Measurements from ENCODE around the gene TKT.
"Not testable (repeated sequence)": the region's sequence is repeated elsewhere in the genome, so short reads cannot be mapped to it uniquely, and the experiment has no call there.

The TKT gene, protein sequence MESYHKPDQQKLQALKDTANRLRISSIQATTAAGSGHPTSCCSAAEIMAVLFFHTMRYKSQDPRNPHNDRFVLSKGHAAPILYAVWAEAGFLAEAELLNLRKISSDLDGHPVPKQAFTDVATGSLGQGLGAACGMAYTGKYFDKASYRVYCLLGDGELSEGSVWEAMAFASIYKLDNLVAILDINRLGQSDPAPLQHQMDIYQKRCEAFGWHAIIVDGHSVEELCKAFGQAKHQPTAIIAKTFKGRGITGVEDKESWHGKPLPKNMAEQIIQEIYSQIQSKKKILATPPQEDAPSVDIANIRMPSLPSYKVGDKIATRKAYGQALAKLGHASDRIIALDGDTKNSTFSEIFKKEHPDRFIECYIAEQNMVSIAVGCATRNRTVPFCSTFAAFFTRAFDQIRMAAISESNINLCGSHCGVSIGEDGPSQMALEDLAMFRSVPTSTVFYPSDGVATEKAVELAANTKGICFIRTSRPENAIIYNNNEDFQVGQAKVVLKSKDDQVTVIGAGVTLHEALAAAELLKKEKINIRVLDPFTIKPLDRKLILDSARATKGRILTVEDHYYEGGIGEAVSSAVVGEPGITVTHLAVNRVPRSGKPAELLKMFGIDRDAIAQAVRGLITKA

DNA sequence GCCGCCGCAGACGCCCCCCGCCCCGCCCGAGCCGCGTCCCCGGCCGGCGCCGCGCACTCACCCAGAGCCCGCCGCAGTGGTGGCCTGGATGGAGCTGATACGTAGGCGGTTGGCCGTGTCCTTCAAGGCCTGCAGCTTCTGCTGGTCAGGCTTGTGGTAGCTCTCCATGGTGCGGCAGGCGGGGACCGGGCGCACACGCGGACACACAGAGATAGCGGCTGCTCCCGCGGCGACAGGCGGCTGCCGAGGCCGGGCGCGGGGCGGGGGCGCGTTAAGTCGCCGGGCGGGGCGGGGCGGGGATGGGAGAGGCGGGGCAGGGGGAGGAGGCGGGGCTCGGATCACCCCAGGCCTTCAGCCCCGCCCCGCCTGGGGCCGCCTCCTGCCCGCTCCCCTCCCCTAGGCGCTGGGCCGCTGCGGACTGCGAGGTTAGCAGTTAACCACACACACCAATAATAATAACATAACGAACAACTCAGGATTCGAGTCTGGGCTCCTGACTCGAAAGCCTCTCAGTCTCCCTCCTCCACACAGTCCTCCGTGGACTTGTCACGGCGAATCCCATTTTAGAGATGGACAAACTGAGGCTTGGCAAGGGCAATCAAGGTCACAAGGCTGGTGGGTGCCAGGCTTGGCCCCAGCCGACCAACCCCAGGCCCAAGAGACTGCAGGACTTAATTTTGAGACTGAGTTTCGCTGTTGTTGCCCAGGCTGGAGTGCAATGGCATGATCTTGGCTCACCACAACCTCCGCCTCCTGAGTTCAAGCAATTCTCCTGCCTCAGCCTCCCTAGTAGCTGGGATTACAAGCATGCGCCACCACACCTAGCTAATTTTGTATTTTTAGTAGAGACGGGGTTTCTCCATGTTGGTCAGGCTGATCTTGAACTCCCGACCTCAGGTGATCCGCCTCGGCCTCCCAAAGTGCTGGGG is at the start of gene TKT:
Gene TKT, minus strand, starts transcription at position 248 of the 929 bp plus-strand sequence. Its CDS starts 80 bp downstream, at position 168.
- H3K4me1 ChIP-seq (ENCODE audit: control insufficient read depth, insufficient read depth, low read length): peaks cover 32% of the 10 kb centered on the region

DNA sequence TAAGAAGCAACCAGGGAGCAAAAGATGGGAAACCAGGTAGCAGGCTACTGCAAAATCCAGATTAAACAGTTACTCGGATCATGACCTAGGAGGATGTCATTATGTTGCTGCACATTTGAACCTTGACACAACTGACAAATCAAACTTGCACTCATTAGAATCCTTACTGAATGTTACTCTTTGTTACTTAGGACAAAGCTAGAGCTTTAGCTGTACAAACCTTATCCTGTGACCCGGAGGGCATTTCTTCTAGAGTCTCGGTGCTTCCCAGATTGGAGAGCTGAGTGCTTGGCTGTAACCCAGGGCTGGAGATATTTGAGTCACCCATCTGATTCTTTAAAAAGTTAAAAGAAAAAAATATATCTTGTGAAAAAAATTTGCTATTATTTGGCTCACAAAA is 48.1 kb upstream of the TKT start:
- H3K9ac ChIP-seq (ENCODE audit: low read length in 2 of 2): no peak overlapping the region
- no peak overlapping the region for H3K4me3 ChIP-seq (ENCODE audit: low read length in 2 of 2)
- H3K27ac ChIP-seq (ENCODE audit: low read length): no peak overlapping the region

More for the DNA sequence above, at the start of gene TKT:
- Histone ChIP-seq H3K36me3 (ENCODE audit: control insufficient read depth in 2 of 2, insufficient read depth in 2 of 2, low read length in 2 of 2) (no peaks in the 10 kb centered on the region), H3K9ac (ENCODE audit: low read length in 2 of 2) (peak within 1 kb of the TSS; percentile 76 to 86), H3K27ac (ENCODE audit: low read length) (peak within 1 kb of the TSS; percentile 69), H3K27me3 (ENCODE audit: control insufficient read depth in 1 of 2, insufficient read depth in 2 of 2, low read length in 2 of 2) (no peaks in the 10 kb centered on the region), H3K4me3 (ENCODE audit: low read length in 2 of 2) (peak within 1 kb of the TSS; percentile 88 to 96), H3K9me3 (ENCODE audit: control insufficient read depth in 2 of 2, low read length in 2 of 2) (no peaks in the 10 kb centered on the region)

DNA sequence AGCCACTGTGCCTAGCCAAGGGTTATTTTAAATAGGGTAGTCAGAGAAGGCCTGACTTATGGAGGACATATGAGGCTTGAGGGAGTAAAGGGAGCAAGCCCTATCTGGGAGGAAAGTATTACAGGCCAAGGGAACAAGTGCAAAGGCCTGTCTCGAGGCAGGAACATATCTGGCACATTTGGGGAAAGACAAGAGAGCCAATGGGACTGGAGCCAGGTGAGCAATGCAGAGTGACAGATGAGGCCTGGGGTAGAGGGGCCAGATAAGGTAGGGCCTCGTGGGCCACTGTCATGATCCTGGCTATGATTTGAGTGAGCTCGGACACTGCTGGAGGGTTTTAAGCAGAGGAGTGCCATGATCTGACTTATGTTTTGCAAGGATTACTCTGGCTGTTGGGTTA is 47.7 kb upstream of the TKT start:
- Histone ChIP-seq H3K36me3 (ENCODE audit: control insufficient read depth in 2 of 2, insufficient read depth in 2 of 2, low read length in 2 of 2) (peaks cover 9 to 12% of the 10 kb centered on the region in 2 donors), H3K27ac (ENCODE audit: low read length) (no peak overlapping the region), H3K9ac (ENCODE audit: low read length in 2 of 2) (no peak overlapping the region)

More for the DNA sequence above, 48.1 kb upstream of the TKT start:
- Histone ChIP-seq H3K27me3 (ENCODE audit: control insufficient read depth in 1 of 2, insufficient read depth in 2 of 2, low read length in 2 of 2) (no peaks in the 10 kb centered on the region), H3K36me3 (ENCODE audit: control insufficient read depth in 2 of 2, insufficient read depth in 2 of 2, low read length in 2 of 2) (peaks cover 5 to 15% of the 10 kb centered on the region in 2 donors), H3K4me1 (ENCODE audit: control insufficient read depth, insufficient read depth, low read length) (peaks cover 2% of the 10 kb centered on the region), H3K9me3 (ENCODE audit: control insufficient read depth in 2 of 2, low read length in 2 of 2) (no peaks in the 10 kb centered on the region)

DNA sequence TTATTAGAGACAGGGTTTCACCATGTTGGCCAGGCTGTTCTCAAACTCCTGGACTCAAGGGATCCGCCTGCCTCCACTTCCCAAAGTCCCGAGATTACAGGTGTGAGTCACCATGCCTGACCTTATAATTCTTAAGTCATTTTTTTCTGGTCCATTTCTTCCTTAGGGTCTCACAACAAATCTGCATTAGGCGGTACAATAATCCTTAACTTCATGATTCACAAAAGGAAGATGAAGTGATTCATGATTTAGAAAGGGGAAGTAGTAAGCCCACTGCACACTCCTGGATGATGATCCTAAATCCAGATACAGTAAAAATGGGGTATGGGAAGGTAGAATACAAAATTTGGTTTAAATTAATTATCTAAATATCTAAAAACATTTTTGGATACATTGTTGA is 45.0 kb upstream of the TKT start:
- H3K36me3 ChIP-seq (ENCODE audit: control insufficient read depth in 2 of 2, insufficient read depth in 2 of 2, low read length in 2 of 2): peaks cover 14 to 16% of the 10 kb centered on the region in 2 donors
- H3K4me3 ChIP-seq (ENCODE audit: low read length in 2 of 2): no peak overlapping the region
- no peak overlapping the region for H3K27ac ChIP-seq (ENCODE audit: low read length)
- no peaks in the 10 kb centered on the region for H3K27me3 ChIP-seq (ENCODE audit: control insufficient read depth in 1 of 2, insufficient read depth in 2 of 2, low read length in 2 of 2)
- H3K9ac ChIP-seq (ENCODE audit: low read length in 2 of 2): no peak overlapping the region
- H3K9me3 ChIP-seq (ENCODE audit: control insufficient read depth in 2 of 2, low read length in 2 of 2): no peaks in the 10 kb centered on the region
- H3K4me1 ChIP-seq (ENCODE audit: control insufficient read depth, insufficient read depth, low read length): peaks cover 2% of the 10 kb centered on the region

More for the DNA sequence above, 47.7 kb upstream of the TKT start:
- Histone ChIP-seq H3K27me3 (ENCODE audit: control insufficient read depth in 1 of 2, insufficient read depth in 2 of 2, low read length in 2 of 2) (no peaks in the 10 kb centered on the region), H3K9me3 (ENCODE audit: control insufficient read depth in 2 of 2, low read length in 2 of 2) (no peaks in the 10 kb centered on the region), H3K4me1 (ENCODE audit: control insufficient read depth, insufficient read depth, low read length) (peaks cover 2% of the 10 kb centered on the region), H3K4me3 (ENCODE audit: low read length in 2 of 2) (no peak overlapping the region)

DNA sequence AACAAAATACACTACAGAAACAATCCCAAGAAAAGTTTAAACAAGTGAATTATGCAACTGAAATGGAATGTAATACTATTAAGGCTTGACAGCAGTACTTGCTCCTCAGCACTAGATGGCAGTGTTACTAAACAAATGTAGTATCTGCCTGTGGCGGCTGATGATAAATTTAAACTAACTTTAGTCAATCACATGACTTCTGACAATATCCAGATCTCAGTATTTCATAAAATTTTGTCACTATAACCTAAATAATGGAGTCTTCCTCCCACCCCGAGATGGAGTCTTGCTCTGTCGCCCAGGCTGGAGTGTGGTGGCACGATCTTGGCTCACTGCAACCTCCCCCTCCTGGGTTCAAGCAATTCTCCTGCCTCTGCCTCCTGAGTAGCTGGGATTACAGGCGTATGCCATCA is 43.8 kb upstream of the TKT start:
- not testable (repeated sequence) for H3K27me3 ChIP-seq (ENCODE audit: control insufficient read depth in 1 of 2, insufficient read depth in 2 of 2, low read length in 2 of 2); H3K9me3 ChIP-seq (ENCODE audit: control insufficient read depth in 2 of 2, low read length in 2 of 2); H3K9ac ChIP-seq (ENCODE audit: low read length in 2 of 2); H3K27ac ChIP-seq (ENCODE audit: low read length); H3K4me1 ChIP-seq (ENCODE audit: control insufficient read depth, insufficient read depth, low read length)
- H3K36me3 ChIP-seq (ENCODE audit: control insufficient read depth in 2 of 2, insufficient read depth in 2 of 2, low read length in 2 of 2): peaks cover 14 to 19% of the 10 kb centered on the region in 2 donors
- H3K4me3 ChIP-seq (ENCODE audit: low read length in 2 of 2): peak overlapping the region in 1 of 2 donors; percentile 40

DNA sequence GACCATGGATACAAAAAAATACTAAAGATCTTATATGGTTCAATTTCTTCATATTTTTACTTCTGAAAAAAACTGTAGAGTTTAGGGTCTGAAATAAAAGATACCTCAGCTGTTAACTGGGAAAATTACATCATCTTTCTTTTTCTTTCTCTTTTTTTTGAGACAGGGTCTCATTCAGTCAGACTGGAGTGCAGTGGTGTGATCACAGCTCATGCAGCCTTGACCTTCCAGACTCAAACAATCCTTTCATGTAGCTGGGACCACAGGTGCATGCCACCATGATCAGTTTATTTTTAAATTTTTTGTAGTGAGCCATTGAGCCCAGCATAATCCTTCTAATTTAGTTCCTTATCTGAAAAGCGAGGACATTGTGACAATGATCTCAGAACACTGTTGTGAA is 39.6 kb upstream of the TKT start:
- Histone ChIP-seq H3K4me3 (ENCODE audit: low read length in 2 of 2) (no peak overlapping the region), H3K4me1 (ENCODE audit: control insufficient read depth, insufficient read depth, low read length) (peaks cover 2% of the 10 kb centered on the region), H3K27me3 (ENCODE audit: control insufficient read depth in 1 of 2, insufficient read depth in 2 of 2, low read length in 2 of 2) (no peaks in the 10 kb centered on the region), H3K9ac (ENCODE audit: low read length in 2 of 2) (no peak overlapping the region), H3K36me3 (ENCODE audit: control insufficient read depth in 2 of 2, insufficient read depth in 2 of 2, low read length in 2 of 2) (peaks cover 18 to 20% of the 10 kb centered on the region in 2 donors), H3K9me3 (ENCODE audit: control insufficient read depth in 2 of 2, low read length in 2 of 2) (no peaks in the 10 kb centered on the region), H3K27ac (ENCODE audit: low read length) (no peak overlapping the region)

- Histone ChIP-seq H3K27me3 (ENCODE audit: control insufficient read depth in 1 of 2, insufficient read depth in 2 of 2, low read length in 2 of 2) (no peaks in the 10 kb centered on the region), H3K4me3 (ENCODE audit: low read length in 2 of 2) (no peak overlapping the region), H3K4me1 (ENCODE audit: control insufficient read depth, insufficient read depth, low read length) (peaks cover 5% of the 10 kb centered on the region), H3K36me3 (ENCODE audit: control insufficient read depth in 2 of 2, insufficient read depth in 2 of 2, low read length in 2 of 2) (peaks cover 19 to 20% of the 10 kb centered on the region in 2 donors), H3K9ac (ENCODE audit: low read length in 2 of 2) (no peak overlapping the region), H3K9me3 (ENCODE audit: control insufficient read depth in 2 of 2, low read length in 2 of 2) (no peaks in the 10 kb centered on the region), H3K27ac (ENCODE audit: low read length) (no peak overlapping the region)
Measured at GRCh38 chr3:53293867-53294266, 38.0 kb upstream of the TKT start.

GRCh38 chr3:53288214-53288613 is 32.4 kb upstream of the TKT start:
- H3K36me3 ChIP-seq (ENCODE audit: control insufficient read depth in 2 of 2, insufficient read depth in 2 of 2, low read length in 2 of 2): peaks cover 12 to 24% of the 10 kb centered on the region in 2 donors
- H3K9ac ChIP-seq (ENCODE audit: low read length in 2 of 2): no peak overlapping the region
- H3K4me1 ChIP-seq (ENCODE audit: control insufficient read depth, insufficient read depth, low read length): peaks cover 20% of the 10 kb centered on the region
- peak overlapping the region in 1 of 2 donors; percentile 13 for H3K4me3 ChIP-seq (ENCODE audit: low read length in 2 of 2)
- peak overlapping the region; percentile 55 for H3K27ac ChIP-seq (ENCODE audit: low read length)
- no peaks in the 10 kb centered on the region for H3K9me3 ChIP-seq (ENCODE audit: control insufficient read depth in 2 of 2, low read length in 2 of 2)
- H3K27me3 ChIP-seq (ENCODE audit: control insufficient read depth in 1 of 2, insufficient read depth in 2 of 2, low read length in 2 of 2): no peaks in the 10 kb centered on the region

- H3K9me3 ChIP-seq (ENCODE audit: control insufficient read depth in 2 of 2, low read length in 2 of 2): no peaks in the 10 kb centered on the region
- no peak overlapping the region for H3K9ac ChIP-seq (ENCODE audit: low read length in 2 of 2)
- H3K4me1 ChIP-seq (ENCODE audit: control insufficient read depth, insufficient read depth, low read length): peaks cover 20% of the 10 kb centered on the region
- peak overlapping the region in 1 of 2 donors; percentile 47 for H3K4me3 ChIP-seq (ENCODE audit: low read length in 2 of 2)
- peak overlapping the region; percentile 19 for H3K27ac ChIP-seq (ENCODE audit: low read length)
- no peaks in the 10 kb centered on the region for H3K27me3 ChIP-seq (ENCODE audit: control insufficient read depth in 1 of 2, insufficient read depth in 2 of 2, low read length in 2 of 2)
- peaks cover 10 to 20% of the 10 kb centered on the region in 2 donors for H3K36me3 ChIP-seq (ENCODE audit: control insufficient read depth in 2 of 2, insufficient read depth in 2 of 2, low read length in 2 of 2)
Measured at GRCh38 chr3:53287131-53287629, 31.4 kb upstream of the TKT start.

DNA sequence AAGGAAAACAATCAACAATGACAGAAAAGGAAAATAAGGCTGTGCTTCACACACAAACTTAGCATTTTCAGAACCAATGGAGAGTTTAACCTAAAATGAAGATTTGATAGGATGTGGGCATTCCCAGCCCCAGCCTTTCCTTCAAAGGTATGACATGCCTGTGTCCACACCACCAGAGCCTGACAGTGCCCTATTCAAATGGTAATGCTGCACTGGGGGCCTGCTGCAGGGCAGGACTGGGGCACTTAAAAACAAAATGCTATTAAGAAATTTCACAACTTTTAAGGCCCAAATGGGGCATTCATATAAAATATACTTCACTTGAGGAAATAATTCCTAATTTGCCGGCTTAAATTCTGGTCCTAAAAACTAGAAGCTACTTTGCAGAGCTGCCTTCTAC is 30.9 kb upstream of the TKT start:
- H3K4me1 ChIP-seq (ENCODE audit: control insufficient read depth, insufficient read depth, low read length): peaks cover 20% of the 10 kb centered on the region
- peaks cover 9 to 15% of the 10 kb centered on the region in 2 donors for H3K36me3 ChIP-seq (ENCODE audit: control insufficient read depth in 2 of 2, insufficient read depth in 2 of 2, low read length in 2 of 2)
- no peak overlapping the region for H3K9ac ChIP-seq (ENCODE audit: low read length in 2 of 2)
- no peaks in the 10 kb centered on the region for H3K9me3 ChIP-seq (ENCODE audit: control insufficient read depth in 2 of 2, low read length in 2 of 2)
- peak overlapping the region; percentile 19 for H3K27ac ChIP-seq (ENCODE audit: low read length)
- peak overlapping the region in 1 of 2 donors; percentile 47 for H3K4me3 ChIP-seq (ENCODE audit: low read length in 2 of 2)
- no peaks in the 10 kb centered on the region for H3K27me3 ChIP-seq (ENCODE audit: control insufficient read depth in 1 of 2, insufficient read depth in 2 of 2, low read length in 2 of 2)

All from stomach smooth muscle (tissue), 2 donors.